Mesendoderm (in vitro differentiated cells): ENCODE results near the gene PEPD.

Source experiments
- DNase-seq: peaks from one replicate; pipeline ENCODE4 v3.0.0; 2013
- H2AK5ac ChIP-seq: 2 replicates; pipeline ENCODE4 v1.6.1; 2013; ENCODE audit warnings: low read length, inconsistent platforms
- H2BK120ac ChIP-seq: 2 replicates; pipeline ENCODE4 v1.6.1; 2013; ENCODE audit warnings: low read depth, mild to moderate bottlenecking, low read length, moderate library complexity, mixed read lengths
- H2BK15ac ChIP-seq: replicated peaks from 2 replicates; pipeline ENCODE4 v1.6.1; 2013; ENCODE audit warnings: low read depth, mild to moderate bottlenecking, moderate library complexity
- H2BK5ac ChIP-seq: 2 replicates; pipeline ENCODE4 v1.6.1; 2013; ENCODE audit warnings: low read length, inconsistent platforms
- H3K18ac ChIP-seq: 2 replicates; pipeline ENCODE4 v1.6.1; 2013; ENCODE audit warnings: mild to moderate bottlenecking, low read length, mixed read lengths
- H3K23ac ChIP-seq: one replicate; pipeline ENCODE4 v1.6.1; 2013; ENCODE audit warnings: low read length
- H3K27ac ChIP-seq: 2 replicates; pipeline ENCODE4 v1.5.1; 2013; ENCODE audit warnings: low read depth, mild to moderate bottlenecking, inconsistent platforms, low read length, moderate library complexity
- H3K27me3 ChIP-seq: 2 replicates; pipeline ENCODE4 v1.6.1; 2013; ENCODE audit warnings: low read length, control low read depth, mild to moderate bottlenecking, inconsistent platforms; ENCODE audit not compliant: insufficient read depth, poor library complexity
- H3K36me3 ChIP-seq: 2 replicates; pipeline ENCODE4 v1.6.1; 2013; ENCODE audit warnings: low read length, inconsistent platforms; ENCODE audit not compliant: control insufficient read depth, insufficient read depth
- H3K4ac ChIP-seq: one replicate; pipeline ENCODE4 v1.6.1; 2013; ENCODE audit warnings: low read depth, mild to moderate bottlenecking, low read length, moderate library complexity
- H3K4me1 ChIP-seq: 2 replicates; pipeline ENCODE4 v1.6.1; 2013; ENCODE audit warnings: low read depth, low read length, inconsistent platforms; ENCODE audit not compliant: control insufficient read depth
- H3K4me2 ChIP-seq: 2 replicates; pipeline ENCODE4 v1.6.1; 2013; ENCODE audit warnings: low read length
- H3K4me3 ChIP-seq: 2 replicates; pipeline ENCODE4 v1.5.1; 2013; ENCODE audit warnings: mild to moderate bottlenecking, low read length
- H3K56ac ChIP-seq: one replicate; pipeline ENCODE4 v1.6.1; 2013; ENCODE audit warnings: low read length
- H3K79me1 ChIP-seq: 2 replicates; pipeline ENCODE4 v1.6.1; 2013; ENCODE audit warnings: low read length, inconsistent platforms
- H3K79me2 ChIP-seq: 2 replicates; pipeline ENCODE4 v1.6.1; 2013; ENCODE audit warnings: mild to moderate bottlenecking, low read length; ENCODE audit not compliant: control insufficient read depth, insufficient read depth
- H3K9ac ChIP-seq: 2 replicates; pipeline ENCODE4 v1.6.1; 2013; ENCODE audit warnings: low read length, inconsistent platforms
- H4K5ac ChIP-seq: one replicate; pipeline ENCODE4 v1.6.1; 2013; ENCODE audit warnings: low read length
- H4K8ac ChIP-seq: one replicate; pipeline ENCODE4 v1.6.1; 2013; ENCODE audit warnings: low read depth, mild to moderate bottlenecking, control low read depth, low read length, moderate library complexity
- WGBS: extraction: QIAGEN DNeasy Blood & Tissue Kit; methylation state at CpG from one replicate; pipeline ENCODE4 v1.1.7; 2013; ENCODE audit warnings: low lambda C conversion rate, missing lambda C conversion rate; ENCODE audit not compliant: insufficient coverage; ENCODE audit errors: extremely low coverage; 5-methylcytosine and 5-hydroxymethylcytosine counted together

The PEPD gene

DNA sequence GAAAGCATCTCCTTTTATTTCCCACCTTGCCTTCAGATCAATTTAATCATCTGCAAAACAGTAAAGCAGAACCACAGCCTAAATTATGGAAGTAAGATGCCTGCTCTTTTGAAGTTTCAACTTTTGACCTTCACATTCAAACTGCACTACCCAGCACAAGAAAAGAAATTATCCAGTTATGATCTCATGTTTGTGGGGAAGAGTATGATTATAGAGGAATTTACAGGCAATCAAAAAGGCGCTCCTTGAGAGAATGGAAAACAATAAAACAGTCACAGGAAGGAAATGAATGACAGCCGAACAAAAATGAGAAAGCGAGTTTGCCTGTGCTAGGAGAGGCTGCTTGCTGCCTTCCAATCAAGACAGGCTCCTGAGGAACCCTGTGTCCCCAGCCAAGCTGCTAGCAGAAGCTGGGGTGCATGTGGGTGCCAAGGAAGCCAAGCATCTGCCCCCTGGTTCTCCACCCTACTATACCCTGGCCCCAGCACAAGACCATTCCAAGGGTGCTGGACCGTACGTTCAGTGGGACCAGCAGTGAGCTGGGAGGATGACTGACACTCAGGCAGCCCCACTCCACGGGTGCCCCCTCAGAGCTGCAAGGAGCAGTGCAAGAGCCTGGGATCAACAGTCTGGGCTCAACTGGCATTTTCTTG lies 47.8 kb downstream of the PEPD start:
- H2AK5ac ChIP-seq, result no peak overlapping the region
- H3K4ac ChIP-seq, result no peak overlapping the region
- H4K5ac ChIP-seq, result no peak overlapping the region
- H3K23ac ChIP-seq, result no peak overlapping the region
- no peaks in the 10 kb centered on the region for H3K79me1 ChIP-seq
- no peak overlapping the region for H3K56ac ChIP-seq
- WGBS, result no CpG with 5 or more reads among the region's 6 CpGs
- no peak overlapping the region for H2BK120ac ChIP-seq
- no peak overlapping the region for H4K8ac ChIP-seq
- no peaks in the 10 kb centered on the region for H3K27me3 ChIP-seq
- H3K36me3 ChIP-seq, result no peaks in the 10 kb centered on the region
- H3K27ac ChIP-seq, result no peak overlapping the region
- no peak overlapping the region for H3K4me3 ChIP-seq
- H2BK15ac ChIP-seq, result no peak overlapping the region
- H2BK5ac ChIP-seq, result no peak overlapping the region
- H3K4me2 ChIP-seq, result no peak overlapping the region
- no peak overlapping the region for H3K18ac ChIP-seq
- no peaks in the 10 kb centered on the region for H3K79me2 ChIP-seq
- H3K9ac ChIP-seq, result no peak overlapping the region
- no peaks in the 10 kb centered on the region for H3K4me1 ChIP-seq
- no peak for DNase-seq

- WGBS, result no CpG with 5 or more reads among the region's 23 CpGs
- no peak overlapping the region for H3K27ac ChIP-seq
These were observed 48.6 kb downstream of the PEPD start for GRCh38 chr19:33472691-33473652.

GRCh38 chr19:33472226-33472625 lies 49.4 kb downstream of the PEPD start:
- Histone ChIP-seq H3K79me2 (no peaks in the 10 kb centered on the region), H3K9ac (no peak overlapping the region), H3K27me3 (no peaks in the 10 kb centered on the region), H2BK5ac (no peak overlapping the region), H2BK15ac (no peak overlapping the region), H3K27ac (no peak overlapping the region), H2AK5ac (no peak overlapping the region), H3K56ac (no peak overlapping the region), H3K4ac (no peak overlapping the region), H3K79me1 (no peaks in the 10 kb centered on the region), H4K8ac (no peak overlapping the region), H4K5ac (no peak overlapping the region), H3K36me3 (no peaks in the 10 kb centered on the region), H3K4me1 (no peaks in the 10 kb centered on the region), H3K23ac (no peak overlapping the region), H3K4me2 (no peak overlapping the region), H2BK120ac (no peak overlapping the region), H3K4me3 (no peak overlapping the region), H3K18ac (no peak overlapping the region)
- no CpG with 5 or more reads among the region's 4 CpGs for WGBS
- DNase-seq, result no peak

More at GRCh38 chr19:33472691-33473652, 48.6 kb downstream of the PEPD start:
- H2BK5ac ChIP-seq, result no peak overlapping the region
- H3K79me2 ChIP-seq, result no peaks in the 10 kb centered on the region
- H3K79me1 ChIP-seq, result no peaks in the 10 kb centered on the region
- no peak overlapping the region for H3K23ac ChIP-seq
- H3K4me2 ChIP-seq, result no peak overlapping the region
- no peak overlapping the region for H2AK5ac ChIP-seq
- H3K4me1 ChIP-seq, result no peaks in the 10 kb centered on the region
- no peak overlapping the region for H3K9ac ChIP-seq
- no peak overlapping the region for H2BK15ac ChIP-seq
- H3K4me3 ChIP-seq, result no peak overlapping the region
- no peaks in the 10 kb centered on the region for H3K36me3 ChIP-seq
- H3K56ac ChIP-seq, result no peak overlapping the region
- H4K5ac ChIP-seq, result no peak overlapping the region
- H3K27me3 ChIP-seq, result no peaks in the 10 kb centered on the region
- H2BK120ac ChIP-seq, result no peak overlapping the region
- H3K18ac ChIP-seq, result no peak overlapping the region
- H4K8ac ChIP-seq, result no peak overlapping the region
- DNase-seq, result peak; percentile 51
- no peak overlapping the region for H3K4ac ChIP-seq

DNA sequence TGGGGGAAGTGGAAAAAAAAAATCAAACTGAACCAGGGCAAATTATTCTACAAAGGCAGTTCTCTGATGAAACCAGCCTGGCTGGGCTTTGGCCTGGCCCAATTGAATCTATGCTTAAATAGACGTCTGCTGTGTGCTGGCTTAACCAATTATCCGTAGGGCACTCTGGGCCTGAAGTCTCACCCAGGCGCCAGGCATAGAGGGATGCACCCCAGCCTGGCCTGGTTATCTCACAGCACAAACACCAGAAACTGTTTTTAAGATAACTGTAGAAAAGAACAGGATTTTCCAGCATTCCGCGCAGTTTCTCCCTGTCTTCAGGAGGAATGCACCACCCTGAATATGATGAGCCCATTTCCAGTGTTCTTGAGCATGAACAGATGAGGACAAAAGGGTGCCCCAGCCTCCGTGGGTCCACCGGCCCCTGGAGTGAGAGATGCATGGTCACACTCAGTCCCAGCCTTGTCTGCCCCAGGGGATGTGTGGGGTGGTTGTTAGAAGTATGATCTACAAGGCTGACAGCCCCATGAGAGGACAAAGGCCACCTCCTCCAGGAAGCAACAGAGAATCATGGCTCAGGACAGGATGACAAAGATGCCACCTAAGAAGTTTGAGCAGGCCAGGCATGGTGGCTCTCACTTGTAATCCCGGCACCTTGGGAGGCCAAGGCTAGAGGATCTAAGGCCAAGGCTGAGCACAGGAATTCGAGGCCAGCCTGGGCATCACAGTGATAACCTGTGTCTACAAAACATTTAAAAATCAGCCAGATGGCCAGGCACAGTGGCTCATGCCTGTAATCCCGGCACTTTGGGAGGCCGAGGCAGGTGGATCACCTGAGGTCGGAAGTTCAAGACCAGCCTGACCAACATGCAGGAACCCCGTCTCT lies 50.2 kb downstream of the PEPD start:
- Histone ChIP-seq H3K18ac (no peak overlapping the region), H3K4me3 (no peak overlapping the region), H3K27me3 (no peaks in the 10 kb centered on the region), H3K4me2 (no peak overlapping the region), H2BK5ac (no peak overlapping the region), H3K4me1 (no peaks in the 10 kb centered on the region), H3K36me3 (no peaks in the 10 kb centered on the region), H4K5ac (no peak overlapping the region), H2AK5ac (no peak overlapping the region), H3K79me2 (no peaks in the 10 kb centered on the region), H3K27ac (no peak overlapping the region), H3K56ac (no peak overlapping the region), H2BK15ac (no peak overlapping the region), H2BK120ac (no peak overlapping the region), H3K79me1 (no peaks in the 10 kb centered on the region), H3K23ac (no peak overlapping the region), H3K9ac (no peak overlapping the region), H3K4ac (no peak overlapping the region), H4K8ac (no peak overlapping the region)
- whole genome bisulfite sequencing, result no CpG with 5 or more reads among the region's 13 CpGs
- no peak for DNase-seq

DNA sequence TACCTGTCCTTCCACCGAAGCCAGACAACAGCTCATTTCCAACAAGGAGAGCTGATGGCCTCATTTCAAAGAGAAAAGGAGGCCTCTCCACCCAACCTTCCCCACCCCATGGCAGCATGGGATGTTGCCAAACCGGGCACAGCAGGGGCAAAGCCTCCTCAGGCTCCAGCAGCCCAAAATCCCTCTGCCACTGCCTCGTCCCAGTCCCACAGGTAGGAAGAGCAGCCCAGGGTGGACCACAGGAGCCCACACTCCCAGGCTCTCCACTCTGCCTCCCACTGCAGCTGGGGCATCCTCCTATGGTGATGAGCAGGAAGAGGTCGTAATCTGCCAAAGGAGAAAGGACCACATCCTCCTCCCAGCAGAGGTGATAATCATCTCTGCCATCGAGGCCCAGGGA lies 50.9 kb downstream of the PEPD start:
- no peak overlapping the region for H2BK5ac ChIP-seq
- no peak overlapping the region for H2BK120ac ChIP-seq
- WGBS, result no CpG with 5 or more reads among the region's 5 CpGs
- no peaks in the 10 kb centered on the region for H3K79me1 ChIP-seq
- no peaks in the 10 kb centered on the region for H3K36me3 ChIP-seq
- no peak overlapping the region for H3K9ac ChIP-seq
- no peak overlapping the region for H4K5ac ChIP-seq
- no peak for DNase-seq
- H2AK5ac ChIP-seq, result no peak overlapping the region
- H3K4ac ChIP-seq, result no peak overlapping the region
- no peaks in the 10 kb centered on the region for H3K79me2 ChIP-seq
- no peak overlapping the region for H3K23ac ChIP-seq
- no peak overlapping the region for H4K8ac ChIP-seq
- H3K18ac ChIP-seq, result no peak overlapping the region
- no peak overlapping the region for H3K56ac ChIP-seq
- H2BK15ac ChIP-seq, result no peak overlapping the region
- no peaks in the 10 kb centered on the region for H3K27me3 ChIP-seq
- H3K4me3 ChIP-seq, result no peak overlapping the region
- H3K4me1 ChIP-seq, result no peaks in the 10 kb centered on the region
- no peak overlapping the region for H3K27ac ChIP-seq
- H3K4me2 ChIP-seq, result no peak overlapping the region
